ENCODE data around the gene RAD51B.

The RAD51B gene

DNA sequence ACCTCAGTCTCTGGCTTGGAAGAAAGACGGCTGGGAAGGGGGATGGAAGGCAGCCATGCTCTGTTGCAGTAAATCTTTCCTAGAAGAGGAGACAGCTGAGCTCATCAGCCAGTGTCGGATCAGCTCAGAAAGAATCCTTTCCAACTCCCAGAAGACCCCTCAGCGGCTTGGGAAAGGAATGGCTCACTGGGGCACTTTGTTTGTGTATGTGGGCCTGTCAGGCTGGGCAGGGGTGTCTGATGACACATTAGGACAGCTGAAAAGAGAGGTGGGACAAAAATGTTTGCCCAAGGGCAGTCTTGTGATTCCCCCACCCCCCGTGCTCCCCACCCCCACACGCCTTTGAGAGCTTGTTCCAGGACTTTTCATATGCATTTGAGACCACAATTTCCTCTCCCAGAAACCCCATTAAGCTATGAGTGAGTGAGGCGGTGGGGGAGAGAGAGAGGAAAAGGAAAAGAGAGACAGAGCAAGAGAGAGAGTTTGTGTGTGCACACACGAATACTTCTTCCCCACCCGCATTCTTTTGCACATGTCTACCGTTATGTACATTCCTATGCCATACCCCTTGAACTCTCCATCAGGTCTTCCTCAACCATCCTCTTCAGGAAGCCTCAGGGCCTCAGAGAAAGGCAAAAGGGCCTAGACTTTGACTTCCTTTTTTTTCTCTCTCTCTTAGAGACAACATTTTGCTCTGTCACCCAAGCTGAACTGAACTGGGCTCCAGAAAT is 774.4 kb downstream of the RAD51B start:
- H3K27me3 ChIP-seq (ENCODE audit: insufficient read depth, low read length, poor library complexity) = no peaks in the 10 kb centered on the region
- no peak overlapping the region for H3K4ac ChIP-seq (ENCODE audit: low read depth, low read length)
- H2BK120ac ChIP-seq (ENCODE audit: low read depth, low read length) = no peak overlapping the region
- H3K4me3 ChIP-seq (ENCODE audit: low read length) = no peak overlapping the region
- H2AK5ac ChIP-seq (ENCODE audit: low read length) = no peak overlapping the region
- H3K23ac ChIP-seq (ENCODE audit: low read length) = no peak overlapping the region
- WGBS (ENCODE audit: extremely low coverage, insufficient coverage, low lambda C conversion rate) = no CpG with 5 or more reads among the region's 9 CpGs
- H3K4me1 ChIP-seq (ENCODE audit: control insufficient read depth, low read depth, low read length) = peaks cover 5% of the 10 kb centered on the region
- no peak overlapping the region for H3K18ac ChIP-seq (ENCODE audit: low read length)
- no peaks in the 10 kb centered on the region for H3K79me2 ChIP-seq (ENCODE audit: control insufficient read depth, insufficient read depth, low read length)
- no peak overlapping the region for H4K5ac ChIP-seq (ENCODE audit: low read length)
- no peak for DNase-seq
- H2BK15ac ChIP-seq (replicated peaks; ENCODE audit: low read depth) = no peak overlapping the region
- H3K36me3 ChIP-seq (ENCODE audit: control insufficient read depth, insufficient read depth, low read length) = no peaks in the 10 kb centered on the region
- H3K4me2 ChIP-seq (ENCODE audit: low read length) = no peak overlapping the region
- H3K56ac ChIP-seq (ENCODE audit: low read length) = no peak overlapping the region
- no peak overlapping the region for H4K8ac ChIP-seq (ENCODE audit: low read depth, low read length)
- no peak overlapping the region for H2BK5ac ChIP-seq (ENCODE audit: low read length)
- H3K9ac ChIP-seq (ENCODE audit: low read length) = no peak overlapping the region
- no peaks in the 10 kb centered on the region for H3K79me1 ChIP-seq (ENCODE audit: low read length)
- H3K27ac ChIP-seq (ENCODE audit: low read depth, low read length) = no peak overlapping the region

DNA sequence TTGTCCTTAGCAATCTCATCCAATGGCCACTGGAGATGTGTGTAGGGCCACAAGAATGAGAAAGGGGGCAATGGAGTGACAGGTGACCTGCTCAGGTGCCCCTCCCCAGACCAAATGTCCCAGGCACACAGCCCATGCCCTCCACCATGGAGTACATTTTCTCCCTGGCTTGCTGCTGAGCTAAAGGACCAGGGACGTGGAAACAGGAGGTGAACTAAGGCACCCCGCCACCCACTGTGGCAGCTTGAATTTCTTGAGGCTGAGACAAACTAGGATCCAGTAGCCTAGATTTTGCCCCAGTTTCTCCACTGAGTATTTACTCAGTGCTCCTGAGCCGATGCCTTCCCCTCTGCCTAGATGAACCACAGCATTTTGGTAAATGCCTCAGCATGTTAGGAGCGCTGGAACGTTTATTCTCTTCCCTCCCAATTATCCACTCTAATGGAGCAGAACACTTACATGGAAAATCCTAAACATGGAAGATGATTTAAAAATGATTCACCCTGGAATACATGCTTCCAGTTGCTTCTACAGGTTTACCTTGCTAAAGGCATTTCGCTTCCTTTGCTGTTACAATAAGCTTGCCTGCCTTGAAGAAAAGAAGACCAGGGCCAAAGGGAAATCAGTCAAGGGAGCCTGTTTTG is 775.3 kb downstream of the RAD51B start:
- Histone ChIP-seq H2AK5ac (ENCODE audit: low read length) (no peak overlapping the region), H4K8ac (ENCODE audit: low read depth, low read length) (no peak overlapping the region), H2BK120ac (ENCODE audit: low read depth, low read length) (no peak overlapping the region), H3K79me1 (ENCODE audit: low read length) (no peaks in the 10 kb centered on the region), H3K36me3 (ENCODE audit: control insufficient read depth, insufficient read depth, low read length) (no peaks in the 10 kb centered on the region), H3K4ac (ENCODE audit: low read depth, low read length) (no peak overlapping the region), H4K5ac (ENCODE audit: low read length) (no peak overlapping the region), H3K18ac (ENCODE audit: low read length) (no peak overlapping the region), H3K4me3 (ENCODE audit: low read length) (no peak overlapping the region), H3K9ac (ENCODE audit: low read length) (no peak overlapping the region), H2BK15ac (replicated peaks; ENCODE audit: low read depth) (no peak overlapping the region), H3K27me3 (ENCODE audit: insufficient read depth, low read length, poor library complexity) (no peaks in the 10 kb centered on the region), H3K4me2 (ENCODE audit: low read length) (no peak overlapping the region), H3K27ac (ENCODE audit: low read depth, low read length) (no peak overlapping the region), H3K23ac (ENCODE audit: low read length) (no peak overlapping the region), H3K56ac (ENCODE audit: low read length) (no peak overlapping the region), H2BK5ac (ENCODE audit: low read length) (no peak overlapping the region), H3K4me1 (ENCODE audit: control insufficient read depth, low read depth, low read length) (no peaks in the 10 kb centered on the region), H3K79me2 (ENCODE audit: control insufficient read depth, insufficient read depth, low read length) (no peaks in the 10 kb centered on the region)
- WGBS (ENCODE audit: extremely low coverage, insufficient coverage, low lambda C conversion rate) = no CpG with 5 or more reads among the region's 6 CpGs
- DNase-seq = no peak

DNA sequence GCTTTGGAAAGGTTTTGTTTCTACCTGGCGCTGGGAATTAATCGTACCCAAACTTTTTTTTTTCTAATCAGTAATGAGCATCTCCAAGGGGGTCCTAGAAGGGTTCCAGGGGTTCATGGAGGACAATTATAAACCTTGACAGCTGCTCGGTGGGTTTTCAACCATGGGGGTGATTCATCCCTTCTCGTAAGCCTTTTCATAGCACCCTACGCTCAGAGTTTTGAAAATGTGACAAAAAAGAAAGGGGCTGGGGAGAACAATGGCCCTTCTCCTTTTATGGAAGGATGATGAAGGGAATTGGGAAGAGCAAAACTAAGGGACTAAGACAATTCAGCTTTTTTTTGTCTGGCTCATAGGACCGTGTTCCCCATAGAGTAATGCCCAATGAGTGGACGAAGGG is 776.6 kb downstream of the RAD51B start:
- Histone ChIP-seq H3K36me3 (ENCODE audit: control insufficient read depth, insufficient read depth, low read length) (no peaks in the 10 kb centered on the region), H3K79me2 (ENCODE audit: control insufficient read depth, insufficient read depth, low read length) (no peaks in the 10 kb centered on the region), H4K8ac (ENCODE audit: low read depth, low read length) (no peak overlapping the region), H3K27me3 (ENCODE audit: insufficient read depth, low read length, poor library complexity) (no peaks in the 10 kb centered on the region), H3K4me2 (ENCODE audit: low read length) (no peak overlapping the region), H2BK15ac (replicated peaks; ENCODE audit: low read depth) (no peak overlapping the region), H3K4ac (ENCODE audit: low read depth, low read length) (no peak overlapping the region), H3K27ac (ENCODE audit: low read depth, low read length) (no peak overlapping the region), H4K5ac (ENCODE audit: low read length) (no peak overlapping the region), H3K79me1 (ENCODE audit: low read length) (no peaks in the 10 kb centered on the region), H2BK120ac (ENCODE audit: low read depth, low read length) (no peak overlapping the region), H3K23ac (ENCODE audit: low read length) (no peak overlapping the region), H2BK5ac (ENCODE audit: low read length) (no peak overlapping the region), H3K9ac (ENCODE audit: low read length) (no peak overlapping the region), H3K4me3 (ENCODE audit: low read length) (no peak overlapping the region), H3K4me1 (ENCODE audit: control insufficient read depth, low read depth, low read length) (no peaks in the 10 kb centered on the region), H3K18ac (ENCODE audit: low read length) (no peak overlapping the region), H2AK5ac (ENCODE audit: low read length) (no peak overlapping the region), H3K56ac (ENCODE audit: low read length) (no peak overlapping the region)
- DNase-seq = no peak
- WGBS (ENCODE audit: extremely low coverage, insufficient coverage, low lambda C conversion rate) = no CpG with 5 or more reads among the region's 7 CpGs

DNA sequence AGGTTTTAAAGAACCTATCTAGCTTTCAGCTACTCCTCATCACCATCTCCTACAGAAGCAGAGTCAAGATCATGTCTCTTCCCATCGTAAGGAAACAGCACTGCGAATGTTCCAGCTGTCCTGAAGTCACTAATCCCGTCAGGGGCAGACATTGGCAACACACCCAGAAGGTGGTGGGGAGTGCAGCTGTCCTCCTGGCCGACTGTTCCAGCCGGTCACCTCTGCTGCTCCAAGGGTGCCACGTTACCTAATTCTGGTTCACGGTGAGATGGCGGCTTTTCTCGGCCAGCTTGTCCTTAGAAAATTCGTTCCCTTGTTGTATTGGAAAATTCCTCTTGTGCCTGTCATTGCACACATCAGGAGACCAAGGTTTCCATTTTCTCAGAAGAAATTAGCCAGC is 777.1 kb downstream of the RAD51B start:
- H2BK5ac ChIP-seq (ENCODE audit: low read length) = no peak overlapping the region
- no peak overlapping the region for H3K27ac ChIP-seq (ENCODE audit: low read depth, low read length)
- H4K5ac ChIP-seq (ENCODE audit: low read length) = no peak overlapping the region
- H3K23ac ChIP-seq (ENCODE audit: low read length) = no peak overlapping the region
- no peaks in the 10 kb centered on the region for H3K4me1 ChIP-seq (ENCODE audit: control insufficient read depth, low read depth, low read length)
- H2BK120ac ChIP-seq (ENCODE audit: low read depth, low read length) = no peak overlapping the region
- no peak overlapping the region for H4K8ac ChIP-seq (ENCODE audit: low read depth, low read length)
- no peaks in the 10 kb centered on the region for H3K79me2 ChIP-seq (ENCODE audit: control insufficient read depth, insufficient read depth, low read length)
- no peak overlapping the region for H3K4me2 ChIP-seq (ENCODE audit: low read length)
- no peaks in the 10 kb centered on the region for H3K79me1 ChIP-seq (ENCODE audit: low read length)
- no peak overlapping the region for H2AK5ac ChIP-seq (ENCODE audit: low read length)
- no peak for DNase-seq
- WGBS (ENCODE audit: extremely low coverage, insufficient coverage, low lambda C conversion rate) = no CpG with 5 or more reads among the region's 10 CpGs
- no peaks in the 10 kb centered on the region for H3K36me3 ChIP-seq (ENCODE audit: control insufficient read depth, insufficient read depth, low read length)
- H3K27me3 ChIP-seq (ENCODE audit: insufficient read depth, low read length, poor library complexity) = no peaks in the 10 kb centered on the region
- no peak overlapping the region for H3K4me3 ChIP-seq (ENCODE audit: low read length)
- no peak overlapping the region for H3K4ac ChIP-seq (ENCODE audit: low read depth, low read length)
- no peak overlapping the region for H2BK15ac ChIP-seq (replicated peaks; ENCODE audit: low read depth)
- no peak overlapping the region for H3K56ac ChIP-seq (ENCODE audit: low read length)
- no peak overlapping the region for H3K18ac ChIP-seq (ENCODE audit: low read length)
- H3K9ac ChIP-seq (ENCODE audit: low read length) = no peak overlapping the region

DNA sequence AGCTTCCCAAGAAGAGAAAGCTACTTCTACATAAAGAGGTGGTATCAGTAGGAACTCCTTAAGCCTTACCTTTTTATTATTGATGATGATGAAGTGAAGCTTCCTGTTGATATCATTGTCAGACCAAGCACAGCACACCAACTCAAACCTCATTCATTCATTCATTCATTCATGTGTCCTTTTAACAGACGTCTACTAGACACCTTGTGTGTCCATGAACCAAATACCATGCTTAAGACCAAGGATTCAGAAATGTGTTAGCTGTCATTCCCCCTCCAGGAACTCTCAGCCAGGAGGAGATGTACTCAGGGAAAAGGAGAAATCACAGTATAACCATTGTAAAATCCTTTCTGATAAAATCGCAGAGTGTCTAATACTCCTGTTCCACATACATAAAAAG is 778.5 kb downstream of the RAD51B start:
- H2AK5ac ChIP-seq (ENCODE audit: low read length) = no peak overlapping the region
- H3K27me3 ChIP-seq (ENCODE audit: insufficient read depth, low read length, poor library complexity) = no peaks in the 10 kb centered on the region
- no peak overlapping the region for H2BK5ac ChIP-seq (ENCODE audit: low read length)
- H4K5ac ChIP-seq (ENCODE audit: low read length) = no peak overlapping the region
- DNase-seq = no peak
- H3K4ac ChIP-seq (ENCODE audit: low read depth, low read length) = no peak overlapping the region
- H3K36me3 ChIP-seq (ENCODE audit: control insufficient read depth, insufficient read depth, low read length) = no peaks in the 10 kb centered on the region
- no peaks in the 10 kb centered on the region for H3K79me1 ChIP-seq (ENCODE audit: low read length)
- H3K27ac ChIP-seq (ENCODE audit: low read depth, low read length) = no peak overlapping the region
- H2BK120ac ChIP-seq (ENCODE audit: low read depth, low read length) = no peak overlapping the region
- H3K4me3 ChIP-seq (ENCODE audit: low read length) = no peak overlapping the region
- H3K18ac ChIP-seq (ENCODE audit: low read length) = no peak overlapping the region
- no peak overlapping the region for H3K56ac ChIP-seq (ENCODE audit: low read length)
- H3K23ac ChIP-seq (ENCODE audit: low read length) = no peak overlapping the region
- H3K79me2 ChIP-seq (ENCODE audit: control insufficient read depth, insufficient read depth, low read length) = no peaks in the 10 kb centered on the region
- H4K8ac ChIP-seq (ENCODE audit: low read depth, low read length) = no peak overlapping the region
- no CpG with 5 or more reads among the region's 2 CpGs for WGBS (ENCODE audit: extremely low coverage, insufficient coverage, low lambda C conversion rate)
- no peak overlapping the region for H2BK15ac ChIP-seq (replicated peaks; ENCODE audit: low read depth)
- H3K4me2 ChIP-seq (ENCODE audit: low read length) = no peak overlapping the region
- no peaks in the 10 kb centered on the region for H3K4me1 ChIP-seq (ENCODE audit: control insufficient read depth, low read depth, low read length)
- H3K9ac ChIP-seq (ENCODE audit: low read length) = no peak overlapping the region
